ENCODE data around the gene CCKAR. TPM values are rescaled to one million over a fixed set of nuclear protein-coding genes. Genes with fewer than 3 reads are reported as not detected.

CCKAR gene
- total RNA-seq, 5 donors from 2014 or later (not counting 1 experiment from before 2014, with no cell fraction given): not detected

DNA sequence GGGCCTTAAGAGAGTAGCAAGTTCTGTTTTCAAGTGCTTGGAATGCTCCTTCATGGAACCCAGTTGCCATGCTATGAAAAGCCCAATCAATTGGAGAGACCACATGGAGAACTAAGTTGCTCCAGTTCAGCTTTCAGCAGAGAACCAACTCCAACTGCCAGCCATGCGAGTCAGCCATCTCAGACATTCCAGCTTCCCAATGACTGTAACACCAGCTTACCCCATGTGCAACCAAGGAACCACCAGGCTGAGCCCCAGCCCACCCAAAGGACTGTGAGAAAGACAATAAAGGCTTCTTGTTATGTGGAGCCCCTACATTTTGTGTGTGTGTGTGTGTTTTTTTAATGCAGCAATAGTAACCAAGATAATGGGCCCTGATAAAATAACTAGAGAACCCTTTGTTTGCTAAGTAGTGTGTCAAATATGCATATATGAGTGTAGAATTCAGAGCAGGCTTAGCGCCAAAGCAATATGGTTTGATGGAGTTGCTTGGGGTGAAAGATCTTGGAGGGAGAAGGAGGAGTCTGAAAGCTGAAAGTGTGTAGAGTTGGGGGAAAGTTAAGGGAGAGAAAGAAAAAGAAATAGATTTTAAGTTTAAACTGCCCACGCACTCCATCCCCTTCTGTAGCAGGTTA, 35.0 kb upstream of the CCKAR start:
- WGBS (ENCODE audit: insufficient coverage): 100% methylated on average over 2 of the region's 3 CpGs
- CTCF ChIA-PET: no interaction called here
- POLR2A ChIA-PET: no interaction called here
- peaks cover 6 to 18% of the 10 kb centered on the region in 2 donors for H3K27me3 Mint-ChIP-seq
- DNase-seq (no peak), ATAC-seq (replicated peaks in 1 of 4) (no peak)
- no peaks in the 10 kb centered on the region for H3K4me1 Mint-ChIP-seq
- Histone ChIP-seq H3K36me3 (ENCODE audit: control insufficient read depth in 2 of 2, extremely low read depth in 1 of 2, insufficient read depth in 1 of 2, low read length in 1 of 2) (no peaks in the 10 kb centered on the region), H3K9me3 (no peaks in the 10 kb centered on the region), H3K4me1 (ENCODE audit: control insufficient read depth in 1 of 2, extremely low read depth in 1 of 2, insufficient read depth in 2 of 2, low read length in 2 of 2) (no peaks in the 10 kb centered on the region), H3K27ac (ENCODE audit: low read length) (no peak overlapping the region), H3K4me3 (ENCODE audit: control insufficient read depth in 1 of 2, extremely low read depth in 1 of 2, low read length in 1 of 2) (no peak overlapping the region), H3K27me3 (replicated peaks in 1 of 2; ENCODE audit: control insufficient read depth in 2 of 2, extremely low read depth in 1 of 2, insufficient read depth in 2 of 2, low read length in 1 of 2) (no peaks in the 10 kb centered on the region)
- no peak overlapping the region for H3K27ac Mint-ChIP-seq
- H3K36me3 Mint-ChIP-seq: no peaks in the 10 kb centered on the region
- no peak overlapping the region for H3K4me3 Mint-ChIP-seq
- no peaks in the 10 kb centered on the region for H3K9me3 Mint-ChIP-seq

DNA sequence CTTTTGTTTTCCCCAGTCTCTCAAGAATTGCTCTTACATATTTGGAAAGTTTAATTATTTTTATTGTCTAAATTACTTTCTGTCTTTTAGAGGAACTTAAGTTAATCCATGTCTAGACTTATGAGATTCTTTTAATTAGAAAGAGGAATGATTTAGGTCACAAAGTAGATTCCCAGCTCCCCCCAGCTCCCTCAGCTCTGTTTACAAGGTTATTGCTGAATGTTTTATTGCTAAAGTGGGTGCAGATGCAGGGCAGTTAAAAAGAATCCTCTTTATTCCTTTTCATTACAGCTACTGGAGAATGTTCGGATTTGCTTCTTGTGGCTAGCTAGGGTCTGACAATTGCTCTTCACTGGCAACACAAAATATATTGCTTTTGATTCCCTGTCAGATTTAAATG, 33.7 kb upstream of the CCKAR start:
- DNase-seq: no peak
- CTCF ChIA-PET: interaction anchor here in 1 of 2 donors (0.5 to 0.6 kb wide), 2 partner anchors 17 to 368 kb away, joined by 3 read pairs; no protein-coding TSS in a partner anchor

DNA sequence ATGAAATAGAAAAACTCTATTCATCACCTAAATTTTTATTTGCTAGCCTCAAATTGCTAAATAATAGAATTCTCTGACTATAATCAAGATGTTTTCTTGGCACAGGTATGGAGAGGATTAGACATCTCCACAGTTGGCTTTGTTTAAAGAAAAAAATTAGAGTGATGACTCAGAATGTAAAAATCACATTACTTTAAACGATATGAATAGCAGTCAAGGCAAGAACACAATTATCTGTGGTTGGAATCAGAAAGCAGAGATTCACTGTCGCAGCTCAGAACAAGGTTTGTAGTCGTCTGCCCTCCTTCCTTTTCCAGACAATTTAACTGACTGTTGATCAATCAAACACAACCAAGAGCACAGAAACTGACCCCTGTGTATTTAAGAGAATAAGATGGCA, 32.2 kb upstream of the CCKAR start:
- Histone ChIP-seq H3K27ac (ENCODE audit: low read length) (no peak overlapping the region), H3K36me3 (ENCODE audit: control insufficient read depth in 2 of 2, extremely low read depth in 1 of 2, insufficient read depth in 1 of 2, low read length in 1 of 2) (no peaks in the 10 kb centered on the region), H3K27me3 (replicated peaks in 1 of 2; ENCODE audit: control insufficient read depth in 2 of 2, extremely low read depth in 1 of 2, insufficient read depth in 2 of 2, low read length in 1 of 2) (peaks cover 0 to 3% of the 10 kb centered on the region in 2 experiments), H3K4me3 (ENCODE audit: control insufficient read depth in 1 of 2, extremely low read depth in 1 of 2, low read length in 1 of 2) (no peak overlapping the region), H3K4me1 (ENCODE audit: control insufficient read depth in 1 of 2, extremely low read depth in 1 of 2, insufficient read depth in 2 of 2, low read length in 2 of 2) (no peaks in the 10 kb centered on the region), H3K9me3 (no peaks in the 10 kb centered on the region)
- POLR2A ChIA-PET: no interaction called here
- CTCF ChIA-PET: no interaction called here
- DNase-seq: no peak
- no peak for ATAC-seq (replicated peaks in 1 of 4)
- Mint-ChIP-seq H3K9me3 (no peaks in the 10 kb centered on the region), H3K36me3 (no peaks in the 10 kb centered on the region), H3K4me1 (no peaks in the 10 kb centered on the region), H3K27ac (no peak overlapping the region), H3K27me3 (peaks cover 6 to 18% of the 10 kb centered on the region in 2 donors), H3K4me3 (no peak overlapping the region)
- WGBS (ENCODE audit: insufficient coverage): no CpG with 5 or more reads among the region's 3 CpGs

More for the DNA sequence above, 33.7 kb upstream of the CCKAR start:
- ATAC-seq (replicated peaks in 1 of 4): no peak
- no CpG with 5 or more reads among the region's 1 CpG for WGBS (ENCODE audit: insufficient coverage)
- no peaks in the 10 kb centered on the region for H3K27me3 ChIP-seq (replicated peaks in 1 of 2; ENCODE audit: control insufficient read depth in 2 of 2, extremely low read depth in 1 of 2, insufficient read depth in 2 of 2, low read length in 1 of 2)
- no peaks in the 10 kb centered on the region for H3K9me3 ChIP-seq
- H3K27ac ChIP-seq (ENCODE audit: low read length): no peak overlapping the region
- Mint-ChIP-seq H3K4me3 (no peak overlapping the region), H3K36me3 (no peaks in the 10 kb centered on the region), H3K27ac (no peak overlapping the region), H3K9me3 (no peaks in the 10 kb centered on the region), H3K4me1 (no peaks in the 10 kb centered on the region), H3K27me3 (peaks cover 6 to 18% of the 10 kb centered on the region in 2 donors)
- no peaks in the 10 kb centered on the region for H3K36me3 ChIP-seq (ENCODE audit: control insufficient read depth in 2 of 2, extremely low read depth in 1 of 2, insufficient read depth in 1 of 2, low read length in 1 of 2)
- POLR2A ChIA-PET: no interaction called here
- no peaks in the 10 kb centered on the region for H3K4me1 ChIP-seq (ENCODE audit: control insufficient read depth in 1 of 2, extremely low read depth in 1 of 2, insufficient read depth in 2 of 2, low read length in 2 of 2)
- H3K4me3 ChIP-seq (ENCODE audit: control insufficient read depth in 1 of 2, extremely low read depth in 1 of 2, low read length in 1 of 2): no peak overlapping the region

DNA sequence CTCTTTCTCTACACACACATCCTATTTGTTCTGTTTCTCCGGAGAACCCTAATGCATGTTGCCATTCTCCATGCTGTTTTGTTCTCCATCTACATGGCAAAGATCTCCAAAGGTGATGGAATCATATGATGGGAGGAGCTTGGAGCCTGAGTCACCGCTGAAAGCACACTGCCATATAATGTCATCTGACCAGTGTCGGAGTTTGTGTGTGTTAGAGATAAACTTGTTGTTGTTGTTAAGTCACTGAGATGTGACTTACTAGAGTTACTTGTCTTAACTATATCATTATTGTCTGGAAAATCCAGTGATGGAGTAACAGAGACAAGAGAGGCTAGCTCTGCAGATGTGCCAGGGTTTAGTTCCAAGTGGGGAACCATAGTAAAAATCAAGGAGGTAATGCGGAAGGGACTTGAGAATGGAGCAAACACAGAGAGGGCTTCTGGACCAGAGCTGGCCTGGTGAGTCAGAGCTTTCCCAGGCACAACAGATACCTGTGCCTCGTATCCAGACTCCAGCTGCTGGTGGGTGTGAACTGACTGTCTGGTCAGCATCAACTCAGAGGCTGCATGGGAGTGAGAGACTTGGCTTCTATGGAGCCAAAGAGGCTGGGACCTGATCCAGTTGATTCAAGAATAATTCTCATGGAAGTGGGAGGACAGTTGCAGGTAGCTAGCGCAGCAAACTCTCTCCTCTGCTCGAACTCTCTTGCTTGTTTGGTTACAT, 30.6 kb upstream of the CCKAR start:
- Mint-ChIP-seq H3K27ac (no peak overlapping the region), H3K27me3 (peaks cover 6 to 21% of the 10 kb centered on the region in 2 donors), H3K4me1 (no peaks in the 10 kb centered on the region), H3K4me3 (no peak overlapping the region), H3K36me3 (no peaks in the 10 kb centered on the region), H3K9me3 (no peaks in the 10 kb centered on the region)
- Histone ChIP-seq H3K36me3 (ENCODE audit: control insufficient read depth in 2 of 2, extremely low read depth in 1 of 2, insufficient read depth in 1 of 2, low read length in 1 of 2) (no peaks in the 10 kb centered on the region), H3K27me3 (replicated peaks in 1 of 2; ENCODE audit: control insufficient read depth in 2 of 2, extremely low read depth in 1 of 2, insufficient read depth in 2 of 2, low read length in 1 of 2) (peaks cover 0 to 5% of the 10 kb centered on the region in 2 experiments), H3K4me3 (ENCODE audit: control insufficient read depth in 1 of 2, extremely low read depth in 1 of 2, low read length in 1 of 2) (no peak overlapping the region), H3K4me1 (ENCODE audit: control insufficient read depth in 1 of 2, extremely low read depth in 1 of 2, insufficient read depth in 2 of 2, low read length in 2 of 2) (no peaks in the 10 kb centered on the region), H3K27ac (ENCODE audit: low read length) (no peak overlapping the region), H3K9me3 (no peaks in the 10 kb centered on the region)
- ATAC-seq (replicated peaks in 1 of 4): no peak
- POLR2A ChIA-PET: no interaction called here
- 79% methylated on average over 5 of the region's 7 CpGs for WGBS (ENCODE audit: insufficient coverage)
- DNase-seq: no peak
- CTCF ChIA-PET: no interaction called here

DNA sequence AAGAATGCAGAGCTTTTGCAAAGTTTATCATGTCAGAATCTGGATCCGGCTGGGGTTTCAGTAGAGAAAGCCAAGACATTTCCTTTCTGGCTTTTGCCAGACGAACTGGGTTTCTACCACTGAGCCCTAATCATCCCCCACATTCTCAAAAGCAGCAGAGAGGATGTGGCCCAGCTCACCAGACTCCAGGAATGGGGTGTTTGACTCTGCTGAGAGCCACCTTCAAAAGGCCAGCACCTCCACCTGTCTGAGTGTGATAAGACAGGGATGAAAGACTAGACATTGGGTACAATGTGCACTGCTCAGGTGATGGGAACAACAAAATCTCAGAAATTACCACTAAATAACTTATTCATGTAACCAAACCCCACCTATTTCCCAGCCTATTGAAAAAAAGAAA, 25.7 kb upstream of the CCKAR start:
- Mint-ChIP-seq H3K9me3 (no peaks in the 10 kb centered on the region), H3K27ac (no peak overlapping the region), H3K27me3 (peaks cover 7 to 11% of the 10 kb centered on the region in 2 donors), H3K4me1 (no peaks in the 10 kb centered on the region), H3K36me3 (no peaks in the 10 kb centered on the region), H3K4me3 (no peak overlapping the region)
- WGBS (ENCODE audit: insufficient coverage): 64% methylated on average over 2 of the region's 2 CpGs
- DNase-seq (no peak), ATAC-seq (replicated peaks in 1 of 4) (no peak)
- Histone ChIP-seq H3K4me1 (ENCODE audit: control insufficient read depth in 1 of 2, extremely low read depth in 1 of 2, insufficient read depth in 2 of 2, low read length in 2 of 2) (no peaks in the 10 kb centered on the region), H3K27me3 (replicated peaks in 1 of 2; ENCODE audit: control insufficient read depth in 2 of 2, extremely low read depth in 1 of 2, insufficient read depth in 2 of 2, low read length in 1 of 2) (peaks cover 0 to 5% of the 10 kb centered on the region in 2 experiments), H3K4me3 (ENCODE audit: control insufficient read depth in 1 of 2, extremely low read depth in 1 of 2, low read length in 1 of 2) (no peak overlapping the region), H3K27ac (ENCODE audit: low read length) (no peak overlapping the region), H3K9me3 (no peaks in the 10 kb centered on the region), H3K36me3 (ENCODE audit: control insufficient read depth in 2 of 2, extremely low read depth in 1 of 2, insufficient read depth in 1 of 2, low read length in 1 of 2) (no peaks in the 10 kb centered on the region)
- ChIA-PET POLR2A (no interaction called here), CTCF (no interaction called here)

DNA sequence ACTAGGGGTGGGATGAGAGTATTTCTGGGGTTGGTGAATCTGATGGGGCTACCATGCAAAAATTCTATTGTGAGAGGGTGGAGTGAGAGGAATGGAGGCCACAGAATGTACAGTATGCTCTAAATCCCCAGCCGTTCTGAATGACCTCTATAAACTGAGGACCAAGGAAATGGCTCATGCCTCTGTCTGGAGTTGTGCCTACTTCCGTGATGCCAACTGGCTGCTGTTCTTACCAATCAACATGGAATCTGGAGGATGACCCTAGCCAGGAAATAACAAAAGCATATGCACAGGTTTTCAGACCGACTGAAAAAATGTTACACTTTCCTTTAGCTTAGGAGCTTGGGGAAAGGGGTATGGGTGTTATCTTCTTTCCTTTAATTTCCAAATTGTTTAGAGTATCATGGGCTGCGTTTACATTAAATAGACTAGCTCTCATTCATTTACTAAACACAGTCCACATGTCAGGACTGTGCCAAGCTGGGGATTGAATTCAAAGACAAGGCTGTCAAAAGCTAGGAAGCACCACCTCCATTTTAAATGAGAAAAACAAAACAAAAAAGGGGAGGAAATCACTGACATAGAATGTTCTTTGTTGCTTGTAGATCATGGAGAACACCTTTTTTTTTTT, 20.2 kb upstream of the CCKAR start:
- Mint-ChIP-seq H3K4me3 (no peak overlapping the region), H3K36me3 (no peaks in the 10 kb centered on the region), H3K4me1 (no peaks in the 10 kb centered on the region), H3K9me3 (no peaks in the 10 kb centered on the region), H3K27me3 (peaks cover 4 to 7% of the 10 kb centered on the region in 2 donors), H3K27ac (no peak overlapping the region)
- POLR2A ChIA-PET: no interaction called here
- DNase-seq: no peak
- no peaks in the 10 kb centered on the region for H3K9me3 ChIP-seq
- no peaks in the 10 kb centered on the region for H3K4me1 ChIP-seq (ENCODE audit: control insufficient read depth in 1 of 2, extremely low read depth in 1 of 2, insufficient read depth in 2 of 2, low read length in 2 of 2)
- no peak overlapping the region for H3K27ac ChIP-seq (ENCODE audit: low read length)
- no peaks in the 10 kb centered on the region for H3K36me3 ChIP-seq (ENCODE audit: control insufficient read depth in 2 of 2, extremely low read depth in 1 of 2, insufficient read depth in 1 of 2, low read length in 1 of 2)
- no peak for ATAC-seq (replicated peaks in 1 of 4)
- no peaks in the 10 kb centered on the region for H3K27me3 ChIP-seq (replicated peaks in 1 of 2; ENCODE audit: control insufficient read depth in 2 of 2, extremely low read depth in 1 of 2, insufficient read depth in 2 of 2, low read length in 1 of 2)
- H3K4me3 ChIP-seq (ENCODE audit: control insufficient read depth in 1 of 2, extremely low read depth in 1 of 2, low read length in 1 of 2): no peak overlapping the region
- CTCF ChIA-PET: interaction anchor here in 1 of 2 donors (0.7 kb wide), 1 partner anchor 498 kb away, joined by 5 read pairs; no protein-coding TSS in a partner anchor
- 44% methylated on average over 2 of the region's 4 CpGs for WGBS (ENCODE audit: insufficient coverage)
